Stimulated activated CD4-positive, alpha-beta T cell treated with anti-CD3 and anti-CD28 coated beads, Interleukin-1b, Interleukin-23, amount 100 ng/mL, for 4 hours (primary cell): Measurements from ENCODE around the gene USP46.

Experiments used
- DNase-seq, 2 donors: peaks; one replicate each; pipeline ENCODE4 v3.0.0-alpha.2; 2020; ENCODE audit warnings: low read depth in 2 of 2

The USP46 gene

DNA sequence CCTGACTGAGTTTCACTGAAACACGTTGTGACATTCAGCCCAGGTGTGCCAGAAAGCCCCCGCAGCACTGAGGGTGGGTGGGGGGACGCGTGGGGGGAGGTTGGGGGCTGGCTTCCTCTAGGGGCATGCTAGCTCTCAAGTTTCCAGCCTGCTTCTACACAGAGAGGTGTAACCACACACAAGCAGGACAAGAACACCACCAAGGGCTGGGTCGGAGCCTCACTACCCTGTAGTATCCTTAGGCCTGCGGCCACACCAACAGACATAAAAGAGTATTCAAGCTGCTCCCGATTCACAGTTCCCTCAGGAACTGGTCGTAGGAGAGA, 1.8 kb downstream of the USP46 start:
- DNase-seq, result no peak

DNA sequence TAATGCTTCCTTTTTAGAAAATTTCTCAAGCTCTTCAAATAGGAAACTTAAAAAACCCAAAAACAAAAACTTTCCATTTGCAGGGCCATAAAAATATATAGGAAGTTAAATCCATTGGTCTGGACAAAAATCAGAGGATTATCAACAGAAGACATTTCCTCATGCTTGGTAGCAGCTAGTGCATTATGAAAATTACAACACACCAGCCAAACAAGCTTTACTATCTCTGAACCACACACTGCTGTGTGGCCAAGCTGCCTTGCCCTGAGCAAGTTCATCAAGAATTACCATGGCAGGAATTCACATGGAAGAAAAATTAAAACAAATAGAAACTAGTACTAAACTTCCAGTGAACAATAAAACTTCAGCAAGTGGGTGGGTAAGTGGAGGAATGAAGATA, 3.6 kb downstream of the USP46 start:
- no peak for DNase-seq

DNA sequence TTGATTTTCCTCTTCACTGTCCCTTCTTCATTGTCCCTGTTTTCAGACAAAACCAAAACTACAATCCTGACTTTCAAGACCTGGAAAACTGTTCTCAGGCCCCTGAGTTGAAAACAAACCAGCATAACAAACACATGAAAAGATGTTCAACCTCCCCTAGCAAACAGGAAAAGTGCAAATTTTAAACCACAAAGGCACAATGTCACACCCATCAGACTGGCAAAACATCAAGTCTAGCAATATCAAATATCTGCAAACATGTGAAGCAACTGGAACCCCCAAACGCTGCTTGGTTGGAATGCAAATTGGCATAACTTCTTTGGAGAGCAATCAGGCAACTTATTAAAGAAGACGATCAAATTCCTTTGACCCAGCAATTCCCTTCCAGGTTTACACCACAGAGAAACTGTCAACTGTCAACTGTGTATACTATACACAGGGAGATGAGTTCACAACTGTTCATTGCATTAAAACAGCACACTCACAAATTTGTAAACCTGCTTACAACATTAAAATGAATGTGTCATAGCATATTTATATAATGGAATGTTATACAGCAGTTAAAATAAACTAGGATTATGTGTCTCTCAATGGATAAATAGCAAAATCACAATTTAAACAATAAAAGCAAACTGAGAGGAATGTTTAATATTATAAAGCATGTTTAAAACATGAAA, 7.0 kb downstream of the USP46 start:
- no peak for DNase-seq

DNA sequence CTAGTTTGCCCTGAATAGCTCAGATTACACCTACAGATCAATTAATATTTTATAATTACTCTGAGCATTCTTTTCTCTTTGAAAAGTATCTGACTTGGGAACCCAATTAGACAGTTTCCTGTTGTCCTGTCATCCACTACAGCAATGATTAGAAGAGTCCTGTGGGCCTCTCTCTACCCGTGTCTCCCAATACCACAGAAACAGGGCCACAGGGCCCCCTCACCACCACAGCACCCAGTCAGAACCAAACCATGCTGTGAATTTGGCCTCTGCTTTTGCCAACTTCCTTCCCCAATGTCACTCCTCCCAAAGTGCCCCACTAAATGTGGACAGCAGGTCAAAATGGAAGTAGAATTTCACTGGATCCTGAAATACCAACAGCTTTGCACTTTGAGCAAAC, 10.3 kb downstream of the USP46 start:
- no peak for DNase-seq

DNA sequence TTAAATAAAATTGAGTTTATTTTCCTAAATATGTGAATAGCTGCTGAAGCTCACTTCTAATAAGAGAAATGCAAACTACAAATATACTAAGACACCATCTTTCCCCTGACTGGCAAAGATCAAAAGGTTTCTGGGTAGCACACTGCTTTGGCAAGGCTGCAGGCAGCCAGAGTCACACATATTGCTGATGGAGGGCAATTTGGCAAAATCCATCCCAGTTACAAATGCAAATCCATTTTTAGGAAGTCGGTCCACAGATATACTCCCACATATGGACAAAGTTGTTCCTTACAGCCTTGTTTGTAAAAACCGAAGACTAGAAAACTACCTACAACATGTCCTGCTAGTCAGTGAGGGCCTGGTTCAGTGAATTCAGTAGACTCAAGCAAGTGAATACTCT, 12.4 kb downstream of the USP46 start:
- no peak for DNase-seq

DNA sequence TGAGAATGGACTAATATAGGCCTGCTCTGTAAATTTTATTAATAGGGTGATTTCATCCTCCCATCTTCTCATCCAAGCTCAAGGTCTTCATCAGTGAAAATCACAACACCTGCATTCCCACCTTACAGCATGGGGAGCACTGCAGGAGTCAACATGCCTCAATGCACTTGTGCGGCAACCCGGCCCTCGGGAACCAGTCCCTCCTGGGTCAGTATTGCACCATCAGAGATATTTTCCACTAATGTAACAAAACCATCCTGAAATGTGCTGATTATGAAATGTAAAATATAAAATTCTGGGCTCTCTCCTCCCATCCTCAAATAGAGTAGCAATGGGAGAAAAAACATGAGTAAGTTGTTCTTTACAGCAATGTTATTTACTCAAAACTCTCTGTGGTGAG, 13.0 kb downstream of the USP46 start:
- DNase-seq, result no peak

DNA sequence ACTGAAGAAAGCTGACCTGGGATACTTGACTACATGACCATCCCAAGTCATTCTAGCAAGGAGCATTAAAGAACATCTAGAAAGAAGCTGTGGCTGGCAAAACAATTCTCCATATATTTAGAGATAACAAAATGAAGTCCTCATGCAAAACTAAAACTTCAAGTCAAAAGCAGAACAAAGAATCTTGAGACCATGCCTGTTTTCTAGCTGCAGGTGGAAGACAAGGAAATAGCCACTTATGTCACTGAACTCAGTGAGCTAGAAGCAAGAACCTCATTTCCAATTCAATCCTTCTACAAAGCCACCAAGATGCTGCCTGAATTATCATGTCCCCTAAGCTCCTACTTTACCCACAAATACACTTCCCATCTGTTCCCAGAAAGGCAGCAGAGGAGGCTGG, 13.8 kb downstream of the USP46 start:
- no peak for DNase-seq

DNA sequence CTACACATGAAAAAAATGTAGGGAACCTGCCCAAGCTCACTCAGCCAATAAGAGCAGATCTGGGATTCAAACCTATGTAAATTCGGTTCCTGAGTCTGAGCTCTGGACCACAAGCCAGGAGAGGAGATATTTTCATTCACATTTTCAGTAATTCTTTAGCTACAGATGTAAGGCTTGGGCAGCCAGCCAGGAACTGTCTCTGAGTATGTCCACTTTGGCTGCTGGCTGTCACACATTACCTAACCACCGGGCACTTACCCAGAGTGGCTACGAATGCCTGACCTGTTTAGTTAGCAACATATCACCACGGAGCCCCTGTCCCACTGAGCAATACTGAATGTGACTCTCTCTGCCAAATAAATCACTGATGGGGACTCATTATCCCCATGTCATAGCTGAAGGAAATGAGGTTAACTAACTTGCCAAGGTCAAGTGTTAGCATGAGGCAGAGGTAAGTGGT, 15.3 kb downstream of the USP46 start:
- DNase-seq, result no peak

DNA sequence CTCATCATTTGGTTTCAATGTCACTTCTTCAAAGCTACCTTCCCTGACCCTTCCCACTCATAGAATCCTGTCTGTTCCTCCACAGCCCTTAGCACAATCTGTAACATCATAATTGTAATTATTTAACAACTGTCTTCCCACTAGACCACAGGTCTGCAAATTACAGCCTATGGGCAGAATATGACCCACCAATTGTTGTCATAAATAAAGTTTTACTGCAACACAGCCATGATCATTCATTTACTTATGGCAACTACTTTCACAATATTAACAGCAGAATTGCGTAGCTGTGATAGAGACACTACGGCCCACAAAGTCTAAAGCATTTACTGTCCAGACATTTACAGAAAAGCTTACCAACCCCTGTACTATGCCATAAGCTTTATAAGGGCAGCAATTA, 15.9 kb downstream of the USP46 start:
- DNase-seq, result no peak

DNA sequence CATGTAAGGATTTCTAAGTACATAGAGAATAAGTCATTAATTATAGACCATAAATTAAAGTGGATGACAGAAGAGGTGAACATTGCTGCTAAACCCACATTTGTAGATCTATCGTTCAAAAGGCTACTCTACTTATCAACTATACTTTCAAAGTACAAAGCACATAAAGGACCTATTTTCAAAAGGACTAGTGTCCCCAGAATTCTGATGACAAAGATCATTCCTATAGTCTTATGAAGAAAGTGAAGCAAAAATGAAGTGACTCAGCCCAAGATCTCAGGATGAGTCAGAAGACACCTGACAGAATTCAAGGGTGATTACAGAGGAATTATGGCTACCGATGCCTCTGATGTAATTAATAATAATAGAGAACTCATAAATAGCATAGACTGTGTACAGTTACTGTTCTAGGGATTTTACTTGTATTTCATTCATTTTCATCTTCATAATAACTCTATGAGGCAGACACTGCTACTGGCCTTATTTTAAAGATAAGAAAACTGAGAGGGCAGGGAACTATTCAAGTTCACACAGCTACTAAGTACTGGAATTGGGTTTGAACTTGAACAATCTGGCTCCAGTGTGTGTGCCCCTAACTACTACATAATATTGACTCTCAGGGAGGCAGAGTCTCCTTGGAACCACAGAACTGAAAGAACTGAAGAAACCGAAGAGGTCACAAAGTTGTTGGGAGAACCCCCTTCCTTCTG, 17.1 kb downstream of the USP46 start:
- DNase-seq, result no peak

DNA sequence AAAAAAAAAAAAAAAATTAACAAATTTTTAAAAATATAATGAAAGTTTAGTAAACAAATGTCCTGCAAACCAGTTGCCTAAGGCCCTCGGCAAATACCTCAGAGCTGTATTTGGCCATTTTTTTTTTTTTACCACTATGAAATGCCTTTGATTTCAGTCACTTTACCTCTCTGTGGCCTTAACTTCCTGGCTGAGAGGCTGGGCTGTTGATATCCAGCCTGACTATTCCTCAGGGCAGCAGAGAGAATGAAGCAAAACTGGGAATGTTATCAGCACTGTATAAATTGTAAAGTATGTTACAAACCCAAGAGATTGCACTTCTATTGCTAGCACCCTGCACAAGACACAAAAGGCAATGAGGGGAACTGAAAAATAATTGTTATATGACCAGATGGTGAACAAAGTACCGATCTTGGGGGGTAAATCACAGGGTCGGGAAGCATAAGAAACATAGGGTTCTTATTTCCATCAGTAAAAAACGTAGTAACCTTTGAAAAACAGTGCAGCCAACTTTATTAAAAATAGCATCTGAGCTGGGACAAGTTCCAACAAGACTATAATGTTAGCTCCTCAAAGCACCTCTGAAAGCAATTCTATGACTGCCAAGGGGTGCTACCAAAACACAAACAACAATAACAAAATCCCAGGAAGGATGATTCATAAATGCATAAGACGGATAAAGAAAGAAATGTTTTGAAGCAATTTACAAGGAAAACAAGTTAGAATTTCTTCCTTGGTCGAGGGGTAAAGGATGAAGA, 18.1 kb downstream of the USP46 start:
- DNase-seq, result no peak

DNA sequence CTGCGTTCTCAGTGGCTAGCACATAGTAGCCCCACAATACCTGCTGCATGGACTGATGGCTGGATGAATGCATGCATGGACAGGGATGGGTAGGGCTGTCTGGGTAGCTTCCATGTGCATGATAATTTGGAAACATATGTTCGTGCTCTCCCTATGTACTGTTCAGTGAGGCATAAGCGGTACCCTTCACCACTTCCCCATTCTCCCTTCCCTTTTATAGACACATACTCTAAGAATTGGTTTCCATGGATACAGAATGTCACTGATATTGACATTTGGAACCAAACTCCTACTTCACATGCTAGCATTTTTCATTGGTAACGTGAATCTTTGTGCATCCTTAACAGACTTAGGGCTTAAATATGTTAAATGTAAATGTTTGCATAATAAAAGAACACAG, 20.4 kb downstream of the USP46 start:
- DNase-seq, result no peak

DNA sequence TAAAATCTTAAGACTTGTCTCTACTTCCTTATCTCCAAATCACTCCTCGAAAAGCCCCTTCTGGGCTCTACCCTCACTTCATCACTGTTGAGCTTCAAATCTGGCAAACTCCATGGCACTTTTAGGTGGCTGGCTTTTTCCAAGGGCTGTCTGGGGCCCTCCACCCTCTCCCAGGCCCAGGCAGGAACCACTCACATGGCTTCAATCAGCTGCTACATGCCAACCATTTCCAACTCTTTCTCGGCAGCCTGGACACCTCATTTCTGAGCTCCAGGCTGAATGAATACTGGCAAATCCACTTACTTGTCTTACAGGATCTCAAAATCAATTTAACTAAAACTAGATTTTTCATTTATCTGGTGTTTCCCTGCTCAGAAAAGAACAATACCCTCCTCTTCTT, 22.0 kb downstream of the USP46 start:
- no peak for DNase-seq

DNA sequence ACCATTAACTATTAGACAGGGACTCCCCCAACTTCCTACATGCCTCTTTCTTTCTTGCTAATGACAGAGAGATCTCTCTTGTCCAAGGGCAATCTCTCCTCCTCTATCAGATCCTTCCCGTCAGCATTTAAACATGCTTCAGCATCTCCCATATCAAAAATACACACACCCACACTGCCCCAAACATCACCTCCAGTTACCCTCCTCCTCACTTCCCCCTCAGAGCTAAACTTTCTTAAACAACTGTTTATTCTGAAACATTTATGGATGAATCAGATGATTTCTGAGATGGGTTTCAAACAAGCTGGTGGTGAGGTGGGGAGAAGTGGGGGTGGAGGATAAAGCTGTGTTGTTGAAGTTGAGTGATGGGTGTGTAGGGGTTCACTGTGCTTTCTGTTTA, 23.5 kb downstream of the USP46 start:
- no peak for DNase-seq

DNA sequence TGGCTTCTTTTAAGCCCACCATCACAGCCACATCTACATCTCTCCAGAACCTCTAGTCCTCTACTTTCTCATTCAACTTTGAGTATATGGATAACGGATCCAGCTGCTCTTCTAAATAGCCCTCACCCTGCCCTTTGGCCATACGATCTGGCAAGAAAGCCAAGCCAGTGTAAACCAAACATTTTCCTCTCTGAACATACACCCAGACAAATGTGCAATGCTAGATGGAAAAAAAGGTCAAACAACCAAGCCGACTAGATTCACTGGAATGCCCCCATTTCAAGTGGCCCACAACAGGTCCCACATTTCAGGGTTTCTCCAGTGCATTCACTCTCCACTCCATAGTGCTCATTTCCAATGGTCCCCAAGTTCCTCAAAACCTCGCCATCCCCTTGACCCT, 24.0 kb downstream of the USP46 start:
- DNase-seq, result no peak

DNA sequence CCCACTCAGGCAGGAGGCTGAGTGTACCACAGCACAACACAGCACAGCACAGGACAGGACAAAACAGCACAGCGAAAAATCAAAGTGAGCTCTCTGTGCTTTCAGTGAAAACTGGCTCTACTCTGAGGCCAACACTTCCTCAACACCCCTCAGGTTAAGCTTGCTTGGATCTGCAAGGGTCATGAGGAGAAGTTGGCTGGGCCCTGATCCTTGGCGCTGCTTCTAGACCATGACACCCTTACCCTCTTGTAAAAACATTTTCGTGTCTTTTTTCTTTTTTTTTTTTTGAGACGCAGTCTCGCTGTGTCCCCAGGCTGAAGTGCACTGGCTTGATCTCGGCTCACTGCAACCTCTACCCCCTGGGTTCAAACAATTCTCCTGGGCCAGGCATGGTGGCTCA, 25.3 kb downstream of the USP46 start:
- DNase-seq, result no peak

DNA sequence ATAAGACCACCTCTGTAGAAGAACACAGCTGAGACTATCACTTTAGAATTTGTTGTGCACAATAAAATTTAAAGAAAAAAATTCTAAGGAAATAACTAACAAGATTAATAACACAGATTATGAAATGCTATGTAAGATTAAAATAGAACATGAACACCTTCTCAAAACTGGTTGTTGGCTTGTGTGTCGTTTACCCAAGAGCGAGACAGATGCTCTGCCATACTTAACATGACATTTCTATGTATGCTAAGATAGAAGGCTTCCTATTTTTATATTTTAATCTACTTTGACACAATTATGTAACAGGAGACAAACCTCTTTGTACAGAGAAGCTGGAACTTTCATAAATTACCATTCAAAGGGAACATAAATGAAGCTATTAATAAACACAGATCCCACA, 30.1 kb downstream of the USP46 start:
- DNase-seq, result no peak

DNA sequence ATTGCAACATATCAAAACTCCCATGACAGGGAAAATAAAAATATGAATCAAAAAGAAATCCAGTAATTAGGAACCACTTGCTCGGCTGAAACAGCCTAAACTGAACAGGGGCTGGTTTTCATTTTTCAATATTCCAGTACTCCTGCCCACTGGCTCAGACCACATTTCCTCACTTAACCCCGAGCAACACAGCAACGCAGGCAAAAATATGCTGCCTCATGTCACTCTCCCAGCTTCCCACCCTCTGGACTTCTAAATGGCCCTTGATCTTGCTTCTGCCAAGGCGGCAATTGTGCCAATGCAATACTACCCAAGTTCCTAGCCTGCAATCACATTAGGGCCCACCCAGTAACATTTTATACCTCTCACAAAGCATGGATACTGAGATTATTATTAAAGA, 30.6 kb downstream of the USP46 start:
- no peak for DNase-seq

DNA sequence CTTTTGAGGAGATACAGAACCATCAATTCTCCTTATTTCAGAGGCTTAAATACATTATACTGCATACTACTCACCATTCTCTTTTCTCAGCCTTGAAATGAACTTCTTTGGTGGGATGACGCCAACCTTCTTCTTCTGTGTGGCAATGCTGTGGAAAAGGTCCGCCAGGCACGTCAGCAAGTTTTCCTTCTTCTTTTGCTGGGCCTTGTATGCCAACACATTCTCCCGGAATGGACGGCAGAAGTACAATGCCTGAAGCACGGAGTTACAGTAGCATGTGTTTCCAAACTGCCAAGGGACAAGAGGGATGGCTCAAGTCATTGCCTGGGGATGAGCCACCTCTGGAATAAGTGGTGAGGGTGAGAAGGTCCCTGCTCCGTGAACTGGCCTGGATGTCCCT, 31.2 kb downstream of the USP46 start:
- no peak for DNase-seq

DNA sequence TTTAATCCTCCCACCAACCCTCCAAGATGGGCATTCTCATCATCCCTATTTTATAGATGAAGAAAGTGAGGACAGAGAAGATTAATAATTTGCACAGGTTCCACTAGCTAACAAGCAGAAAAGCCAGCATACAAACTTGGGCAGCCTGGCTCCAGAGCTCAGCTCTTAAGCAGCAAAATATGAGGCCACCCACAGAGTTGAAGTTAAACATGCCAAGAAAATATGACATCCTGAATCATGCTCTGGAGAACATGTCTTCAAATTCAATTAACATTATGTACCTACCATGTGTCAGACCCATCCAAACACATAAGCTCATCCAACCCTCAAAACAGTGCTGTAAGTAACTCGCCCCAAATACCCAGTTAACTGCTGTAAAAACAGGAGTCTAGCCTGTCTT, 33.9 kb downstream of the USP46 start:
- DNase-seq, result no peak

DNA sequence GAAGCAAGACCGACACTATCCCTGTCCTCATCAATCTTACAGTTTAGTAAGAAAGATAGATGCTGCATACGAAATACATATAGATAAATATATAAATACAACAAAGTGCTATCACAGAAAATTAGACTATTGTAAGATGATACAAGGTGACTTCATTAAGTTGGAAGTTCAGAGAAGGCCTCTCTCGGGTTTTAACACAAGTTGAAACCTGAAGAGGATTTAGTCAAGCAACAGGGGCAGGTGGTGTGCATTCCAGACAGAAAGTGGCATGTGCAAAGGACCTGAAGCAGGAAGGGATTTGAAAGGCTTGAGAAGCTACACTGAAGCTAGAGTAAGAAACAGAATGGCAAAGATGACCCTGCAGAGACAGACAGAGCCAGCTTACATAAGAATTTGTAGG, 36.5 kb downstream of the USP46 start:
- no peak for DNase-seq

DNA sequence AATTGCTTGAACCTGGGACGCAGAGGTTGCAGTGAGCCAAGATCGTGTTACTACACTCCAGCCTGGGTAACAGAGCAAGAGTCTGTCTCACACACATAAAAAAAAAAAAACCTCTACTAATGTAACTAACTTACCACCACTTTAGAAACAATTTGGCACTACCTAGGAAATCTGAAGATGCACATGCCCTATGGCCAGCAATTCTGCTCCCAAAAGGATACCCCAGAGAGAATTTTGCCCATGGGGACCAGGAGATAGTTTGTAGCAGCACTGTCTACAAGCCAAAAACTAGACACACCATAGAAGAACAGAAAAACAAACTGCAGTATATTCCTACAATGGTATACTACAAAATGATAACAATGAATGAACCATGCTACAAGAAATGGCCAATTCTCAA, 37.5 kb downstream of the USP46 start:
- DNase-seq, result no peak

DNA sequence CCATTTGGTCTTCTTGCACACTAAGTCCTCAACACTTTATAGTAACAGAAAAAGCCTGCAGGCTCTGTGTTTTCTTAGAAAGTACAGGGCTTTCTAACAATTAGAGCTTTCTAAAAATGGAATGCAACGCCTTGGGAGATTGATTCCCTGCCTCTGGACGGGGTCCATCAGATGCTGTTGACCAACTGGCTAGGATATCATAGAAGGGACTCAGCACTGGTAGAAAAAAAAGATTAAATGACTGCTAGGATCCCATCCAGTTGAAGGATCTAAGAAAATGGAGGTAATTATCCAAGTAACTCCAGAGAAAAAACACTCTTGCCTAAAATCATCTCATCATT, 39.5 kb downstream of the USP46 start:
- DNase-seq, result no peak
